Measurements from ENCODE around the gene GUCD1. TPM values are rescaled to one million over a fixed set of nuclear protein-coding genes. Genes with fewer than 3 reads are reported as not detected.
A peak's percentile ranks its signal among the peaks of the same experiment; 100 is the strongest.

Gene GUCD1
- total RNA-seq, 4 donors from 2014 or later, result 51.6 to 89.7 (median 74.2) TPM

DNA sequence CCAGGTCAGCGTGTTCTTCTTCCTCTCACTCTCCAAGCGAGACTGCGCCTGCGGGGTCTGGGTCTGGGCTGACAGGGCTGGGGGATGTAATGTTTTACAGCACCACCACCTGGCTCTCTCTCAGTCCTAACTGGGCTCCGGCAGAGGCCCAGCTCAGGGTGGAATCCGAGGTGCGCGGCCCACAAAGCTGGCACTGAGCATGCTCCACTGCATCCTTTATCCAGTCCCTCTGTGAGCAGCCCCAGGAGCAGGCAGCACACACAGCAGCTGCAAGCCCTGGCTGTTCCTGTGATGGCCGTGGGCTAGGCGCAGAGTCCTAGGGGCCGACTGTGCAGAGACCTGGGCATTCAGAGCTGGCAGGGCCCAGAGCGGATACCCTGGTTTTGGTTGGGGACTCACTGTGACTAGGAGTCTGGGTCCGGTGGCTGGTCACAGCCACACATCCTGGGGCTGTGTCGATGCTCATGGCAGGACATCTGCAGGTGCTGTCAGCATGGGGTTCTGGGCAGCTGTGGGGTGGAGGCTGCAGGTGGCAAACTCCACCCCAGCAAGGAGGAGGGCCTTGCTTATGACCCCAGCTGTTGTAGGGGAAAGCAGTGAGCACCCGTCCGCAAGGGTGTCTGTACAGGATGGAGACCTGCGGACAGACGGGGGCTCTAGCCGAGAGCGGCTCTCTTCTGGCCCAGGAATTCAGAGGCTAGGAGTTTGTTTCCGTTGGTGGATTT, 34.0 kb upstream of the GUCD1 start:
- 77 to 80% methylated on average over 11 to 18 of the region's 21 CpGs for WGBS, 2 donors
- Histone ChIP-seq H3K27me3 (no peaks in the 10 kb centered on the region), H3K4me3 (replicated peaks in 1 of 3) (no peak overlapping the region), H3K36me3 (peaks cover 0 to 4% of the 10 kb centered on the region in 2 donors), H3K9me3 (no peaks in the 10 kb centered on the region), H3K4me1 (peaks cover 35 to 46% of the 10 kb centered on the region in 2 donors), H3K27ac (peak overlapping the region; percentile 34 to 77 (median 72))
- TF ChIP-seq CTCF (IDR thresholded peaks at IDR 0.05), result no peak
- no peak for TF ChIP-seq POLR2A (IDR thresholded peaks at IDR 0.05)
- DNase-seq, result no peak
- intact Hi-C loops (cut with DNase I), result no loop called here

- peak; percentile 91 to 96 for DNase-seq
- WGBS, 2 donors, result 17 to 37% methylated on average over 1 to 10 of the region's 13 CpGs
- H3K27ac ChIP-seq, result peak overlapping the region; percentile 34 to 77 (median 72)
- peaks cover 35 to 46% of the 10 kb centered on the region in 2 donors for H3K4me1 ChIP-seq
- H3K9me3 ChIP-seq, result no peaks in the 10 kb centered on the region
- H3K36me3 ChIP-seq, result peaks cover 0 to 4% of the 10 kb centered on the region in 2 donors
- TF ChIP-seq POLR2A (IDR thresholded peaks at IDR 0.05) (no peak), CTCF (IDR thresholded peaks at IDR 0.05) (no peak)
- no peak overlapping the region for H3K4me3 ChIP-seq (replicated peaks in 1 of 3)
- intact Hi-C loops (cut with DNase I), result no loop called here
- no peaks in the 10 kb centered on the region for H3K27me3 ChIP-seq
Observed at GRCh38 chr22:24588381-24588756, 33.4 kb upstream of the GUCD1 start.

GRCh38 chr22:24587948-24588347, 33.0 kb upstream of the GUCD1 start:
- DNase-seq, result no peak
- Histone ChIP-seq H3K4me1 (peaks cover 35 to 48% of the 10 kb centered on the region in 2 donors), H3K9me3 (no peaks in the 10 kb centered on the region), H3K27ac (peak overlapping the region; percentile 34 to 77 (median 72)), H3K4me3 (replicated peaks in 1 of 3) (no peak overlapping the region), H3K27me3 (no peaks in the 10 kb centered on the region), H3K36me3 (peaks cover 0 to 4% of the 10 kb centered on the region in 2 donors)
- intact Hi-C loops (cut with DNase I), result no loop called here
- no peak for TF ChIP-seq POLR2A (IDR thresholded peaks at IDR 0.05)
- no peak for TF ChIP-seq CTCF (IDR thresholded peaks at IDR 0.05)
- 70 to 83% methylated on average over 6 to 8 of the region's 8 CpGs for WGBS, 2 donors

GRCh38 chr22:24587251-24587650, 32.3 kb upstream of the GUCD1 start:
- no peak for TF ChIP-seq CTCF (IDR thresholded peaks at IDR 0.05)
- no peak for TF ChIP-seq POLR2A (IDR thresholded peaks at IDR 0.05)
- no peaks in the 10 kb centered on the region for H3K27me3 ChIP-seq
- WGBS, 2 donors, result 76 to 89% methylated on average over 3 to 4 of the region's 5 CpGs
- H3K36me3 ChIP-seq, result peaks cover 0 to 4% of the 10 kb centered on the region in 2 donors
- no peak for DNase-seq
- intact Hi-C loops (cut with DNase I), result no loop called here
- H3K4me1 ChIP-seq, result peaks cover 37 to 52% of the 10 kb centered on the region in 2 donors
- no peaks in the 10 kb centered on the region for H3K9me3 ChIP-seq
- H3K4me3 ChIP-seq (replicated peaks in 1 of 3), result no peak overlapping the region
- peak overlapping the region in 1 of 3 donors; percentile 77 for H3K27ac ChIP-seq

GRCh38 chr22:24585927-24586546, 31.1 kb upstream of the GUCD1 start:
- H3K4me3 ChIP-seq (replicated peaks in 1 of 3), result no peak overlapping the region
- WGBS, 2 donors, result 98 to 99% methylated on average over 14 to 17 of the region's 24 CpGs
- H3K27me3 ChIP-seq, result no peaks in the 10 kb centered on the region
- DNase-seq, result peak in 1 of 2 donors; percentile 24
- intact Hi-C loops (cut with DNase I), result no loop called here
- no peaks in the 10 kb centered on the region for H3K9me3 ChIP-seq
- no peak for TF ChIP-seq POLR2A (IDR thresholded peaks at IDR 0.05)
- TF ChIP-seq CTCF (IDR thresholded peaks at IDR 0.05), result no peak
- peaks cover 39 to 49% of the 10 kb centered on the region in 2 donors for H3K4me1 ChIP-seq
- H3K27ac ChIP-seq, result no peak overlapping the region
- H3K36me3 ChIP-seq, result peaks cover 0 to 4% of the 10 kb centered on the region in 2 donors
